HG03520 (cell line): ENCODE results near the gene OR10A4.
A peak's percentile ranks its signal among the peaks of the same experiment; 100 is the strongest.
"Not testable (repeated sequence)": the region's sequence is repeated elsewhere in the genome, so short reads cannot be mapped to it uniquely, and the experiment has no call there.

Experiments
- ATAC-seq: cut with Tn5 transposase; IDR thresholded peaks from one replicate; pipeline ENCODE4 v1.9.1; 2021; ENCODE audit warnings: mild to moderate bottlenecking, moderate library complexity; ENCODE audit not compliant: unreplicated experiment

Gene OR10A4, protein sequence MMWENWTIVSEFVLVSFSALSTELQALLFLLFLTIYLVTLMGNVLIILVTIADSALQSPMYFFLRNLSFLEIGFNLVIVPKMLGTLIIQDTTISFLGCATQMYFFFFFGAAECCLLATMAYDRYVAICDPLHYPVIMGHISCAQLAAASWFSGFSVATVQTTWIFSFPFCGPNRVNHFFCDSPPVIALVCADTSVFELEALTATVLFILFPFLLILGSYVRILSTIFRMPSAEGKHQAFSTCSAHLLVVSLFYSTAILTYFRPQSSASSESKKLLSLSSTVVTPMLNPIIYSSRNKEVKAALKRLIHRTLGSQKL

DNA sequence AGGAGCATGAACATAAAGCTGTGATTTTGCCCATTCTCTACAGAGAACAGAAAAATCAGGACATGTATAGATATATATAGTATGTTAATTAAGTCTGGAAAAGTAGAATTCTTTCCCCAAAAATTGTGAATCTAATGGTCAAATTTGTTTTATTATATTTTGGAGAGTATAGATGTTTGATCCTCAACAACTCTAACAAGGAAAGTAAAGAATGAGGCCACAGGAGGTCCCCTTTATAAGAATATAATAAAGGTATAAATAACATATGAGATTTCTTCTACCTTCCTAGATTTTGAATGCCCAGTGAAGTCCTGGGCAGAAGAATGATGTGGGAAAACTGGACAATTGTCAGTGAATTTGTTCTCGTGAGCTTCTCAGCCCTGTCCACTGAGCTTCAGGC is at the start of gene OR10A4:
Gene OR10A4 (plus strand): TSS at position 301 of the 400 bp plus-strand sequence. CDS start 23 bp downstream, at position 324.
- no peak for ATAC-seq

- no peak for ATAC-seq
Measured at GRCh38 chr11:6828103-6828502, 48.3 kb upstream of the OR10A4 start.

DNA sequence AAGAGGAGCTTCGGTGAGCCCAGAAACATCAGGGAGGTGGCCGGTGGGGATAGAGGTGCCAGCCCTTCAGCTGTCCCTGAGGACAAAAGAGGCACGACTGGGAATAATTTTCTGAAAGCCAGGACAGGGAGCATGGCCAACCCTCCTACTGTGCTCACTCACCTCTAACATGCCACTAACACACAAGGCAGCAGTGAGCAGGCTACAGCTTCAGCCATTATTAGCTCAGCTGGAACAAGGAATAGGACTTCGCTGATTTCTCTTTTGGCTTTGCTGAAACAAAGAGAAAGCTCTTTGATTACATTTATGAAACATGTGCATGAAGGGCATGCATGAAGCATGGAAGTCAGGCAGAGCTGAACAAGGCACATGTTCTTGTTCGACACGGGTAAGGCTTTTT is 43.1 kb upstream of the OR10A4 start:
- no peak for ATAC-seq

DNA sequence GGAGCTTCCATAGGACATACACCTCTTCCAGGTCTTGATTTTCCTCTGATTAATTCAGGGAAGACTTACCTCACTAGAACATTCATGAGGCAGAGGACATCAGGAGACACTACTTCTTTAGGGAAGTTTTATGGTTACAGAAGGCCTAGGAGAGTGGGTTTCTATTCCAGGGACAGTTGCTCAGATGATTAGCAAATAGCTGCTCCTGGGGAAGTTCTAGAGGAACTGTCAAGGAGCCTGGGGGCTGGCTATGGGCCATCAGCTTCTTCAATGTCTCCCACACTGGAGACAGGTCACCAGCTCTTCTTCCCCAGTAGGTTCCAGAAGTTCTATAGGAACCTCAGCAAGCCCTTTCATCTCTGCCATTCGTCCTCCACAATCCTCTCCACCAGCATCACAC is 42.4 kb upstream of the OR10A4 start:
- ATAC-seq, result no peak

- no peak for ATAC-seq
Measured at GRCh38 chr11:6841694-6842093, 34.7 kb upstream of the OR10A4 start.

GRCh38 chr11:6843670-6844069 is 32.8 kb upstream of the OR10A4 start:
- ATAC-seq, result no peak

- no peak for ATAC-seq
Measured at GRCh38 chr11:6844356-6844755, 32.1 kb upstream of the OR10A4 start.

DNA sequence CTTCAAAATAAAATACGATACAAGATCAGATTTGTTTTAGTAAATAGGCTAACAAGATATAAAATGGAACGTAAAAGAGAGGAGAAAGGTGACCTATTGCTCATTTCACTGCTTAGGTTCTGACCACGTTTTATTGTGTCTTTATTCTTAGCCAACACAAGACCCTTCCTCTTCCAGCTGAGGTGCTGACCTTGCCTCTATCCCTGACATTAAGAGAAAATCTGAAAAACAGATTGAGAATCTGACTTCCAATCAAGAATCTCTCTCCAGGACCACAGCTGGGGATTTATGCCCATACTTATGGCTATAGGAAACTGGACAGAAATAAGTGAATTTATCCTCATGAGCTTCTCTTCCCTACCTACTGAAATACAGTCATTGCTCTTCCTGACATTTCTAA is 31.0 kb upstream of the OR10A4 start, which contains the start of gene OR10A5:
Gene OR10A5 (plus strand): TSS at position 301 of the 400 bp plus-strand sequence. CDS start 0 bp downstream, at position 301.
- no peak for ATAC-seq

DNA sequence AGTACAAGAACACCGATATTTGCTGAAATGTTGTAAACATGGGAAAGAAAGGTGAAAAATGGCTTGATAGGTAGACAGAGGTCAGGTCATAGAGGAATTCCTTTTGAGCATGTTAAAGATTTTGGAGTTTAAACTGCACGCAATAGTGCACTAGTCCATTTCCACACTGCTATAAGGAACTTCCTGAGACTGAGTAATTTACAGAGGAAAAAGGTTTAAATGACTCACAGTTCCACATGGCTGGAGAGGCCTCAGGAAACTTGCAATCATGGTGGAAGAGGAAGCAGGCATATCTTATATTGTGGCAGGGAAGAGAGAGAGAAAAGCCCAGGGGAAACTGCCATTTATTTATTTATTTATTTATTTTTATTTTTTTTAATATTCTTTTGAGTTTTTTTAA is 25.9 kb upstream of the OR10A4 start:
- no peak for ATAC-seq

DNA sequence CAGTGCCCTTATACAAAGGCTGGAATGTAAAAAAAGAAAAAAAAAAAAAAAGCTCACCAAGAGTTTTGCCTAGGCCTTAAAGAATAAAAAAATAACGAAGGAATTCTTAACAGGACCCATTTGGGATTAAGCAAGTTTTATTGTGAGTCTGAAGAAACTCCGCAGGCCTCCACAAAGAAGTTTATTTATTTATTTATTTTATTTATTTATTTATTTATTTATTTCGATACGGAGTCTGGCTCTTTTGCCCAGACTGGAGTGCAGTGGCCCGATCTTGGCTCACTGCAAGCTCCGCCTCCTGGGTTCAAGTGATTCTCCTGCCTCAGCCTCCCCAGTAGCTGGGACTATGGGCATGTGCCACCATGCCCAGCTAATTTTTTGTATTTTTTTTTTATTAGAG is 21.6 kb upstream of the OR10A4 start:
- ATAC-seq, result not testable (repeated sequence)

DNA sequence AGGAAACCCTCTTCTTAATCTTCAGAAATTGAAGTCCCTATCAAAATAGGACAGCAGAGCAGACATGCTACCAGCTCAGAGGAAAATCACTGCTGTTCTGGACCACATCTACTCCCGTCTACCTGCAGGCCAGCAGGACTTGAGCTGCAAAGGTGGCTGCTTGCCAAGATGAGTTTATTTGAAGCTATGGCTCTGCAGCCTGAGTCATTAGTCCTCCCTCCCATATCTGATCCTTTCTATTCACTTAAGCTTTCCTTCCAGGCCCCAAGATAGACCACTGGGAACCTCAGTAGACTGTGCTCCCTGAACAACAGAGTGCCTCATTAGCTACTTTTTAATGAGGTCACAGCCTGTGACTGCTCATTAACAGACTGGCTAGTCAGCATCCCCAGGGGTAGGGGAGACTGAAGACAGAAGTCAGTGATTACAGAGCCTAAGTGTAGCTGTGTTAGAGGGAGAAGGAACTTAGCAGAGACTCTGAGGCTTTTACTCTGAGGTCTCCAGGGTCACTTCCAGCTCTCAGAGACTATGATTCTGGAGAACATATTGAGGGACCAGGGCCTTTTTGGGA is 20.4 kb upstream of the OR10A4 start:
- ATAC-seq, result no peak

GRCh38 chr11:6856871-6857270 is 19.6 kb upstream of the OR10A4 start:
- ATAC-seq, result peak; percentile 92

DNA sequence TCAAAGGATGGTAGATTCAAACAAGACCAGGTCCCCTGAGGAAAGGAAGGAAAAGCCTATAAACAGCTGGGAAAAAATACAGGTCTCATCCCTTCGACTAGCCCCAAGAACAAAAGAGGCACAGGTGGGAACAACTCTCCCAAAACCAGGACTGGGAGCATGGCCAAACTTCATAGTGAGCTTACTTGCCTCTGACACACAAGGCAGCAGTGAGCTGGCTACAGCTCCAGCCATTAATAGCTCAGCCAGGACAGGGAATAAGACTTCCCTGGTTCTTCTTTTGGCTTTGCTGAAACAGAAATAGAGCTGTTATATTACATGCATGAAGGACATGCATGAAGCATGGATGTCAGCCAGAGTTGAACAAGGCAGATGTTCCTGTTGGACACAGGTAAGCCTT is 13.5 kb upstream of the OR10A4 start, which contains the start of gene OR10A2:
Gene OR10A2 (plus strand): TSS at position 97 of the 400 bp plus-strand sequence. CDS start 6,698 bp downstream, outside the sequence.
- ATAC-seq, result no peak

DNA sequence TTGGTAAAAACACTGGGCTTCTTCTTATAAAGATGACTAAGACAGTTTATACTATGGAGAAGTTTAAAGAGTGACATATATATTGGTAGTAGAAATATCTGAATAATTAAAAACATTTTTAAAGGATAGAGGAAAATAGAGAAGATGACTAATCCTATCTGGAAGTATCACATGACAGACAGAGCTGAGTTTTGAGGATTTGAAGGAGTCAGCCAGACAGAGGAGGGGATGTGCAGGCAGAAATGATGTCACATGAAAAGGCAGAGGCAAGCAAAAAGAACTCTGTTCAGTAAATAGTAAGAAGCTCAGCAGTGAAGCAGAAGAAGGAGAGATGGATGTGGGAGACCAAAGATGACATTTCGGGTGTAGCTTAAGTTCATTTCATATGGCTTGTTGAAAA is 12.0 kb upstream of the OR10A4 start:
- ATAC-seq, result no peak

- no peak for ATAC-seq
Measured at GRCh38 chr11:6871278-6871677, 5.1 kb upstream of the OR10A4 start.

GRCh38 chr11:6875761-6876160 is 664 bp upstream of the OR10A4 start:
- ATAC-seq, result no peak

DNA sequence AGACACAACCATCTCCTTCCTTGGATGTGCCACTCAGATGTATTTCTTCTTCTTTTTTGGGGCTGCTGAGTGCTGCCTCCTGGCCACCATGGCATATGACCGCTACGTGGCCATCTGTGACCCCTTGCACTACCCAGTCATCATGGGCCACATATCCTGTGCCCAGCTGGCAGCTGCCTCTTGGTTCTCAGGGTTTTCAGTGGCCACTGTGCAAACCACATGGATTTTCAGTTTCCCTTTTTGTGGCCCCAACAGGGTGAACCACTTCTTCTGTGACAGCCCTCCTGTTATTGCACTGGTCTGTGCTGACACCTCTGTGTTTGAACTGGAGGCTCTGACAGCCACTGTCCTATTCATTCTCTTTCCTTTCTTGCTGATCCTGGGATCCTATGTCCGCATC is 489 bp downstream of the OR10A4 start:
- no peak for ATAC-seq

DNA sequence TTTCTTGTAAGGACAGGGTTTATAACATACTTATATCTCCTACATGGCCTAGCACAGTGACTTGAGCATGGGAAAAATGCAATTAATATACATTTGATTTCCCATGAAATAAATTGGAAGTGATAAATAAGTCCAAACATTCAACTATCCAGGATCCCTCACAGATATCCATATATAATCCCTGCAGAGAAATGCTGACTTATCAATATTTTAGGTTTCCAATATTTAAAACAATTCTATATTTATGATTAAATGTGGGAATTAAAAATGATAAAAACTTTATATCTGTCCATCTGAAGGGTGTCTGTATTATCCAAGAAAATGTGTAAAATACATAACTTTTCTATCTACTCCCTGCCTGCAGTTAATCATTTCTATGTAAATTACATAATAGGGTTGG is 6.3 kb downstream of the OR10A4 start:
- ATAC-seq, result no peak

DNA sequence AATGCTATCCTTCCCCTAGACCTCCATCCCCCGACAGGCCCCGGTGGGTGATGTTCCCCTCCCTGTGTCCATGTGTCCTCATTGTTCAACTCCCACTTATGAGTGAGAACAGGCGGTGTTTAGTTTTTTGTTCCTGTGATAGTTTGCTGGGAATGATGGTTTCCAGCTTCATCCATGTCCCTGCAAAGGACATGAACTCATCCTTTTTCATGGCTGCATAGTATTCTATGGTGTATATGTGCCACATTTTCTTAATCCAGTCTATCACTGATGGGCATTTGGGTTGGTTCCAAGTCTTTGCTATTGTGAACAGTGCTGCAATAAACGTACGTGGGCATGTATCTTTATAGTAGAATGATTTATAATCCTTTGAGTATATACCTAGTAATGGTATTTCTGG is 11.3 kb downstream of the OR10A4 start:
- ATAC-seq, result not testable (repeated sequence)

- no peak for ATAC-seq
Measured at GRCh38 chr11:6888830-6889229, 12.4 kb downstream of the OR10A4 start.

- ATAC-seq, result no peak
Measured at GRCh38 chr11:6889835-6890234, 13.4 kb downstream of the OR10A4 start.

DNA sequence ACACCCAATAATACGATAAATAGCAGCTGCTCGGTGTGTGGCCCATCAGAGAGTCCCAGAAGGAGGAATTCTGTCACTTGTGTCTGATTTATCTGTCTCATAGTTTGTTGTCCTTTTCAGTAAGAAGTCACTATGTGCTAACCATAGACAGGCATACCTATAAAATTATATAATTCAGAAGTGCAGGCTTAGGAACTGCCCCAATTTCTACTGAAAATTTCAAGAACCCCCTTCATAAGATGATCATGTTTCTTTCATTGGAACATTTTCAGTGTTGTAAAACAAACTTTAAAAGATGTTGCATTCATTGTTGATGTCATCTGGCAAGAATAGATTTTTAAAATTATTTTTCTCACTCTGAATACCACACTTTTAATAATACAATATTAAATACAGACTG is 16.0 kb downstream of the OR10A4 start, which contains the start of gene OR2D2:
Gene OR2D2 (minus strand): TSS at position 101 of the 400 bp plus-strand sequence. CDS start 0 bp downstream, at position 101.
- no peak for ATAC-seq
